Stomach (tissue), 9 donors: ENCODE data around the gene C19orf12. TPM values are rescaled to one million over a fixed set of nuclear protein-coding genes. Genes with fewer than 3 reads are reported as not detected.
"Not testable (repeated sequence)": the region's sequence is repeated elsewhere in the genome, so short reads cannot be mapped to it uniquely, and the experiment has no call there.

Experiments used
- DNase-seq, 2 donors: peaks; one replicate each; pipeline versions ENCODE4 v3.0.0 to v3.0.0-alpha.2; 2013 to 2019
- H3K27ac ChIP-seq, 5 donors: fragments of 200-600 bp in 4 of 5; sonication (generic) in 4 of 5; one replicate each; pipeline ENCODE4 v1.5.1; 2013 to 2019; ENCODE audit warnings: mild to moderate bottlenecking in 1 of 5, moderate library complexity in 1 of 5
- H3K27me3 ChIP-seq, 3 donors: fragments of 200-600 bp; sonication (generic); one replicate each; pipeline ENCODE4 v1.5.1; 2017 to 2019; ENCODE audit warnings: mixed run types in 1 of 3
- H3K36me3 ChIP-seq, 4 donors: fragments of 200-600 bp; sonication (generic); 1 replicate in 3 of 4; 2 replicates in 1 of 4; pipeline ENCODE4 v1.5.1; 2016 to 2019
- H3K4me1 ChIP-seq, 4 donors: fragments of 200-600 bp; sonication (generic); one replicate each; pipeline ENCODE4 v1.5.1; 2016 to 2019
- H3K4me3 ChIP-seq, 4 donors: fragments of 200-600 bp; sonication (generic) in 3 of 4; one replicate each; pipeline ENCODE4 v1.5.1; 2016 to 2019; ENCODE audit warnings: mild to moderate bottlenecking in 1 of 4
- H3K9me3 ChIP-seq, 4 donors: fragments of 200-600 bp; sonication (generic); one replicate each; pipeline ENCODE4 v1.5.1; 2016 to 2019
- CTCF ChIP-seq, 7 experiments: fragments of 450-650 bp in 4 of 7; fragments of 200-600 bp in 3 of 7; sonication (generic) in 3 of 7; IDR thresholded peaks; one replicate each; pipeline ENCODE4 v1.5.1; 2016 to 2019; ENCODE audit warnings: antibody characterized with exemption in 7 of 7, control low read depth in 2 of 7, mild to moderate bottlenecking in 1 of 7
- EP300 ChIP-seq: sonication (generic); formaldehyde crosslinking; IDR thresholded peaks from one replicate; pipeline ENCODE4 v1.6.1; 2017; ENCODE audit warnings: antibody characterized with exemption
- POLR2A ChIP-seq, 4 donors: fragments of 450-650 bp; IDR thresholded peaks; one replicate each; pipeline ENCODE4 v1.6.1; 2016; ENCODE audit warnings: antibody characterized with exemption in 4 of 4, control low read depth in 2 of 4, mild to moderate bottlenecking in 1 of 4, moderate library complexity in 1 of 4
- POLR2AphosphoS5 ChIP-seq, 3 donors: sonication (generic); formaldehyde crosslinking; IDR thresholded peaks; one replicate each; pipeline ENCODE4 v1.6.1; 2016; ENCODE audit warnings: antibody characterized with exemption in 3 of 3
- WGBS, 5 donors: extraction: QIAGEN DNeasy Blood & Tissue Kit in 3 of 5; methylation state at CpG; one replicate each; pipeline versions ENCODE4 v1.1.5 to v1.1.7; 2013 to 2018; 5-methylcytosine and 5-hydroxymethylcytosine counted together
- intact Hi-C: fragments of 100-400 bp; cut with DNase I; formaldehyde crosslinking; loops from one replicate; pipeline ENCODE4 v1.15.1; 2023; ENCODE audit warnings: low total_unique reads
- polyA plus RNA-seq, 3 donors: library from polyadenylated mRNA; stranded (reverse); fragments of 200-250 nt; gene quantifications; one replicate each; pipeline ENCODE4 v1.2.3, GENCODE V29; 2013
- total RNA-seq, 5 donors: library from RNA; depleted of rRNA; stranded (reverse); fragments of >200 nt; gene quantifications; one replicate each; pipeline versions ENCODE4 v1.1.0 to v1.2.3, GENCODE V29; 2014 to 2016
- donor health status: healthy with polysubstance abuse.
- donor health status: Bipolar disorder and iron deficiency.
- donor health status: healthy.

Gene C19orf12
- total and polyA plus RNA-seq, 8 donors: 4.6 to 67.2 (median 14.8) TPM

GRCh38 chr19:29672319-29672932, 42.6 kb downstream of the C19orf12 start:
- H3K27ac ChIP-seq: peak overlapping the region in 4 of 5 donors; percentile 44 to 90 (median 60)
- no peak for TF ChIP-seq POLR2AphosphoS5 (IDR thresholded peaks at IDR 0.05)
- TF ChIP-seq EP300: no peak
- peaks cover 30 to 46% (median 38%) of the 10 kb centered on the region in 4 donors for H3K36me3 ChIP-seq
- peaks cover 43 to 87% (median 75%) of the 10 kb centered on the region in 4 donors for H3K4me1 ChIP-seq
- DNase-seq: no peak
- whole genome bisulfite sequencing, 5 donors: 84 to 90% (median 87%) methylated on average over 8 of the region's 8 CpGs
- intact Hi-C loops: no loop called here
- no peak overlapping the region for H3K4me3 ChIP-seq
- no peaks in the 10 kb centered on the region for H3K27me3 ChIP-seq
- H3K9me3 ChIP-seq: no peaks in the 10 kb centered on the region

GRCh38 chr19:29671393-29672160, 43.5 kb downstream of the C19orf12 start:
- H3K36me3 ChIP-seq: peaks cover 26 to 37% (median 31%) of the 10 kb centered on the region in 4 donors
- H3K27me3 ChIP-seq: no peaks in the 10 kb centered on the region
- no peaks in the 10 kb centered on the region for H3K9me3 ChIP-seq
- peak in 2 of 7 experiments; percentile 10 to 25 for TF ChIP-seq CTCF (IDR thresholded peaks at IDR 0.05)
- no peak for TF ChIP-seq POLR2A (IDR thresholded peaks at IDR 0.05)
- peak in 2 of 3 donors; percentile 21 to 43 for TF ChIP-seq POLR2AphosphoS5 (IDR thresholded peaks at IDR 0.05)
- TF ChIP-seq EP300: no peak
- 48 to 68% (median 62%) methylated on average over 10 to 12 of the region's 12 CpGs for WGBS, 5 donors
- peak overlapping the region in 1 of 4 donors; percentile 0 for H3K4me3 ChIP-seq
- H3K4me1 ChIP-seq: peaks cover 43 to 87% (median 75%) of the 10 kb centered on the region in 4 donors
- peak overlapping the region in 4 of 5 donors; percentile 4 to 90 (median 60) for H3K27ac ChIP-seq
- intact Hi-C loops: no loop called here
- peak; percentile 60 to 76 for DNase-seq

- intact Hi-C loops, H3K9me3 ChIP-seq, H3K27me3 ChIP-seq, DNase-seq, H3K4me3 ChIP-seq: not testable (repeated sequence)
- H3K27ac ChIP-seq: peak overlapping the region in 4 of 5 donors; percentile 4 to 90 (median 60)
- H3K36me3 ChIP-seq: peaks cover 23 to 32% (median 25%) of the 10 kb centered on the region in 4 donors
- 76 to 87% (median 78%) methylated on average over 6 of the region's 6 CpGs for WGBS, 5 donors
- H3K4me1 ChIP-seq: peaks cover 41 to 88% (median 74%) of the 10 kb centered on the region in 4 donors
These were observed 44.1 kb downstream of the C19orf12 start for GRCh38 chr19:29671026-29671392.

- Histone ChIP-seq H3K4me1 (peaks cover 44 to 87% (median 76%) of the 10 kb centered on the region in 4 donors), H3K27ac (peak overlapping the region in 1 of 5 donors; percentile 90), H3K36me3 (peaks cover 15 to 24% (median 17%) of the 10 kb centered on the region in 4 donors), H3K4me3 (no peak overlapping the region), H3K27me3 (no peaks in the 10 kb centered on the region), H3K9me3 (no peaks in the 10 kb centered on the region)
- WGBS, 5 donors: 88 to 94% (median 93%) methylated on average over 5 of the region's 5 CpGs
- intact Hi-C loops: no loop called here
- DNase-seq: no peak
- TF ChIP-seq CTCF (IDR thresholded peaks at IDR 0.05) (no peak), POLR2A (IDR thresholded peaks at IDR 0.05) (no peak), EP300 (no peak), POLR2AphosphoS5 (IDR thresholded peaks at IDR 0.05) (no peak)
These were observed 44.8 kb downstream of the C19orf12 start for GRCh38 chr19:29670255-29670654.

GRCh38 chr19:29668746-29669609, 46.1 kb downstream of the C19orf12 start:
- H3K27me3 ChIP-seq: no peaks in the 10 kb centered on the region
- no peak for TF ChIP-seq POLR2AphosphoS5 (IDR thresholded peaks at IDR 0.05)
- no peak for TF ChIP-seq CTCF (IDR thresholded peaks at IDR 0.05)
- TF ChIP-seq POLR2A (IDR thresholded peaks at IDR 0.05): no peak
- TF ChIP-seq EP300: no peak
- H3K36me3 ChIP-seq: peaks cover 3 to 11% (median 5%) of the 10 kb centered on the region in 4 donors
- no peak overlapping the region for H3K4me3 ChIP-seq
- H3K9me3 ChIP-seq: no peaks in the 10 kb centered on the region
- intact Hi-C loops: no loop called here
- no peak for DNase-seq
- 74 to 79% (median 76%) methylated on average over 11 to 13 of the region's 13 CpGs for WGBS, 5 donors
- peak overlapping the region in 4 of 5 donors; percentile 1 to 91 (median 88) for H3K27ac ChIP-seq
- peaks cover 55 to 94% (median 81%) of the 10 kb centered on the region in 4 donors for H3K4me1 ChIP-seq
